OCI-LY7 (cell line): Measurements from ENCODE around the gene HSP90B1.

Experiments
- CTCF ChIP-seq: fragments of 200-600 bp; sonication (generic); conservative IDR thresholded peaks from 2 replicates; pipeline ENCODE4 v1.5.1; 2014; ENCODE audit warnings: mild to moderate bottlenecking, antibody characterized with exemption, low read length, moderate library complexity, mixed read lengths
- EZH2phosphoT487 ChIP-seq: fragments of 200-600 bp; sonication (generic); IDR thresholded peaks from 2 replicates; pipeline ENCODE4 v1.6.1; 2018; ENCODE audit warnings: low read depth, borderline replicate concordance, mild to moderate bottlenecking, mixed run types, antibody characterized with exemption, low read length, moderate library complexity, mixed read lengths

- TF ChIP-seq CTCF (no peak), EZH2phosphoT487 (no peak)
Measured at GRCh38 chr12:103908246-103908541, 22.0 kb upstream of the HSP90B1 start.
